Brain microvascular endothelial cell (primary cell): ENCODE results near the gene SIRT4.
"Not testable (repeated sequence)": the region's sequence is repeated elsewhere in the genome, so short reads cannot be mapped to it uniquely, and the experiment has no call there.

Experiments used
- DNase-seq: peaks from one replicate; pipeline ENCODE4 v3.0.0-alpha.2; 2020
- H3K27ac ChIP-seq: fragments of 250-450 bp; sonication (Bioruptor Pico); 2 replicates; pipeline ENCODE4 v1.5.1; 2020; ENCODE audit warnings: mild to moderate bottlenecking, moderate library complexity
- H3K27me3 ChIP-seq: fragments of 250-450 bp; sonication (Bioruptor Pico); replicated peaks from 2 replicates; pipeline ENCODE4 v1.5.1; 2020; ENCODE audit warnings: mild to moderate bottlenecking
- H3K36me3 ChIP-seq: fragments of 250-450 bp; sonication (Bioruptor Pico); replicated peaks from 2 replicates; pipeline ENCODE4 v1.5.1; 2020; ENCODE audit warnings: mild to moderate bottlenecking
- H3K4me3 ChIP-seq: 2 replicates; pipeline ENCODE4 v1.5.1; 2011; ENCODE audit warnings: low read depth, mild to moderate bottlenecking, control low read depth, low read length, moderate library complexity
- in situ Hi-C: cut with HindIII; loops from 2 replicates; pipeline ENCODE4 v1.10.0; 2017; ENCODE audit warnings: low sequenced_read_pairs, low pct_ligation_motif_present
- TF ChIP-seq, protein P1 (sequence below): IDR thresholded peaks from 2 replicates; pipeline ENCODE4 v1.5.1; 2011; ENCODE audit warnings: low read depth, mild to moderate bottlenecking, moderate library complexity, low read length, control low read depth, inconsistent platforms; ENCODE audit errors: missing control alignments

The SIRT4 gene

DNA sequence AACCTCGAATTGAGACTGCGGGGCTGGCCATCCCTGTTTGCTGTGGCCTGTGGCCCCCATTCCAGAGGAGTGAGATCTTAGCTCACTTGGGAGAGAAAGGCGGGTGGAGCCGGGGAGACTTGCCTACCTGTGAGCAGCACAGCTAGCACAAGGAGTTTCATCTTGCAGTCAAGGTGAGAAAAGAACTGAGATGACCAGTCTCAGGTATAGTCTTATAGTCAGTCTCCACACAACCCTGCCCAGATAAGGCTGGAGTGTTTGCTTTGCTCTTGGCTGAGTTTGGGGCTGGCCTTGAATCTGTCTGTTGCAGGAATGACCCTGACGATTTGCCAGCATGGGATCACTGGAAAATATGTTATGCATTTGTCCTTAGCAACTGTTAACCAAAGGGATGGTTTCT, 25.5 kb downstream of the SIRT4 start, which contains the start of gene PLA2G1B:
TSS of gene PLA2G1B (minus strand) at position 187 of the 400 bp plus-strand sequence. CDS start at position 161, 26 bp downstream.
- in situ Hi-C loops: no loop called here
- Histone ChIP-seq H3K36me3 (no peaks in the 10 kb centered on the region), H3K27me3 (no peaks in the 10 kb centered on the region), H3K4me3 (no peak within 1 kb of the TSS), H3K27ac (no peak within 1 kb of the TSS)
- TF ChIP-seq, protein P1, sequence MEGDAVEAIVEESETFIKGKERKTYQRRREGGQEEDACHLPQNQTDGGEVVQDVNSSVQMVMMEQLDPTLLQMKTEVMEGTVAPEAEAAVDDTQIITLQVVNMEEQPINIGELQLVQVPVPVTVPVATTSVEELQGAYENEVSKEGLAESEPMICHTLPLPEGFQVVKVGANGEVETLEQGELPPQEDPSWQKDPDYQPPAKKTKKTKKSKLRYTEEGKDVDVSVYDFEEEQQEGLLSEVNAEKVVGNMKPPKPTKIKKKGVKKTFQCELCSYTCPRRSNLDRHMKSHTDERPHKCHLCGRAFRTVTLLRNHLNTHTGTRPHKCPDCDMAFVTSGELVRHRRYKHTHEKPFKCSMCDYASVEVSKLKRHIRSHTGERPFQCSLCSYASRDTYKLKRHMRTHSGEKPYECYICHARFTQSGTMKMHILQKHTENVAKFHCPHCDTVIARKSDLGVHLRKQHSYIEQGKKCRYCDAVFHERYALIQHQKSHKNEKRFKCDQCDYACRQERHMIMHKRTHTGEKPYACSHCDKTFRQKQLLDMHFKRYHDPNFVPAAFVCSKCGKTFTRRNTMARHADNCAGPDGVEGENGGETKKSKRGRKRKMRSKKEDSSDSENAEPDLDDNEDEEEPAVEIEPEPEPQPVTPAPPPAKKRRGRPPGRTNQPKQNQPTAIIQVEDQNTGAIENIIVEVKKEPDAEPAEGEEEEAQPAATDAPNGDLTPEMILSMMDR: no peak
- DNase-seq: no peak

DNA sequence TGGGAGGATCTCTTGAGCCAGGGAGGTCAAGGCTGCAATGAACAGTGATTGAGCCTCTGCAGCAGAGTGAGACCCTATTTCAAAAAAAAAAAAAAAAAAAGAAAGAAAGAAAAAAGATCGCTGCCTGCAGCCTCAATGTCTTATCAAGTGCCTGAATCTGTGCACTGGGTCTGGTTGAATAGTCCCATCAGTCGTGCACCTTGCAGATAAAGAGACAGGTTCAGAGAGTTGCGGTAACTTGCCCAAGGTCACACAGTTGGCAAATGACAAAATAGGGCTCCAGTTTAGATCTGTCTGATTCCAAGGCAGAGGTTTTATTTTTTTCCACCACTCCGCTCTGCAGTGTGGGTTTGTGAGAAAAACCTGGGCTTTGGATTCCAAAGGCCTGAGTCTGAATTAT, 26.1 kb downstream of the SIRT4 start:
- Histone ChIP-seq H3K27ac (no peak overlapping the region), H3K27me3 (no peaks in the 10 kb centered on the region), H3K4me3 (no peak overlapping the region), H3K36me3 (no peaks in the 10 kb centered on the region)
- no peak for DNase-seq
- in situ Hi-C loops: no loop called here
- TF ChIP-seq, protein P1: no peak

DNA sequence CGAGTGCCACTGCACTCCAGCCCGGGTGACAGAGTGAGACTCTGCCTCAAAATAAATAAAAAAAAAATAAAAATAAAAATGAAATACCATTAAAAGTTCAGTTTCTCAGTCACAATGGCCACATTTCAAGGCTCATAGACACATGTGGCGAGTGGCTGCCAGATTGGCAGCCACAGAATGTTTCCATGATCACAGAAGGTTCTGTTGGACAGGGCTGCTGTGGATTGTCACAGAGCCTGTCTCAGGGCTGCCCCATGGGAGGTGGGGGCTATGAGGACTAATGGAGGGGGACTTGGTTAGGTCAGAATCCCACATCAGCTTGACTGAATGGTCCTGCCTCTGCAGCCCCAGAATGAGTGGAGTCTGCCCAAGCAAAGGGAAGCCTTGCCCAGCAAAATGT, 29.3 kb downstream of the SIRT4 start:
- no peaks in the 10 kb centered on the region for H3K36me3 ChIP-seq
- in situ Hi-C loops: no loop called here
- TF ChIP-seq, protein P1: no peak
- H3K27ac ChIP-seq: no peak overlapping the region
- no peak for DNase-seq
- no peaks in the 10 kb centered on the region for H3K27me3 ChIP-seq
- H3K4me3 ChIP-seq: no peak overlapping the region

DNA sequence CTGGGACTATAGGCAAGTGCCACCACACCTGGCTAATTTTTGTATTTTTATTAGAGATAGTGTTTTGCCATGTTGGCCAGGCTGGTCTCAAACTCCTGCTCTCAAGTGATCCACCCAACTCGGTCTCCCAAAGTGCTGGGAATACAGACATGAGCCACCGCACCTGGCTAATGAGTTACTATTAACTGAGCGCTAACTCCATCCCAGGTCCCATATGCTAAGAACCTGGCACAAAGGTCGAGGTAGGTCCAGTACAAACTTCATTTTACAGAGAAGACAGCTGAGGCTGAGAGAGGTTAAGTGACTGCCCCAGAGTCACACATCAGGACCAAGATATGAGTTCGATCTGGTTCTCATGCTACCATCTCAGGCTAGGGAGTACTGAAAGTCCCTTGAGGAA, 29.9 kb downstream of the SIRT4 start:
- TF ChIP-seq, protein P1: no peak
- in situ Hi-C loops: no loop called here
- no peak for DNase-seq
- Histone ChIP-seq H3K36me3 (no peaks in the 10 kb centered on the region), H3K27ac (no peak overlapping the region), H3K4me3 (no peak overlapping the region), H3K27me3 (no peaks in the 10 kb centered on the region)

DNA sequence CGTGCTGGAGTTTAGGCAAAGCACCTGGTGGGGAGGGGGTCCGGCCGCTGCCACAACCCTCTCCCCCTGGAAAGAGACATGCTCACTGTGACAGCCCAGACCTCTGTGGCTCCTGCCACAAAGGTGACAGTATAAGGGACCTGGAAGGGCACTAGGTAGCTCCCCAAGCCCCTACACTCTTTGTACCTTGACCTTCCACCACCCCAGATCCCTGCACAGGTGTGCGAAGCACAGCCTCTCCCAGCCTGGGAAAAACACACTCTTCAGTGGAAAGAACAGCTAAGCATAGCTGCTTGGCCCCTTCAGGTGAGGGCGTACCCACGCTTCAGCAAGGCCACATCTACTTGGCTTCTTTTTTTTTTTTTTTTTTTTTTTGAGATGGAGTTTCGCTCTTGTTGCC, 30.4 kb downstream of the SIRT4 start:
- in situ Hi-C loops: no loop called here
- H3K27me3 ChIP-seq: no peaks in the 10 kb centered on the region

DNA sequence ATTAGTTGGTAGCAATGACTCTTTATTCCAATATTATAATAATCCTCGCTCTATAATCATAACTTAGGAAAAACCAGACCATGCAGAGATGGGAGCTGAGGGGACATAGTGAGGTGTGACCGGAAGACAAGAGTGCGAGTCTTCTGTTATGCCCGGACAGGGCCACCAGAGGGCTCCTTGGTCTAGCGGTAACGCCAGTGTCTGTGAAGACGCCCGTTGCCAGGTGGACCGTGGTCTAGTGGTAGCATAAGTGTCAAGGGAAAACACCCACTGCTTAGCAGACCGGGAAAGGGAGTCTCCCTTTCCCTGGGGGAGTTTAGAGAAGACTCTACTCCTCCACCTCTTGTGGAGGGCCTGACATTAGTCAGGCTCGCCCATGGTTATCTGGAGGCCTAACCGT, 33.3 kb downstream of the SIRT4 start:
- in situ Hi-C loops, H3K36me3 ChIP-seq, H3K27ac ChIP-seq, H3K27me3 ChIP-seq, H3K4me3 ChIP-seq: not testable (repeated sequence)
- TF ChIP-seq, protein P1: peak; percentile 76
- peak; percentile 52 for DNase-seq

More for the DNA sequence above, 30.4 kb downstream of the SIRT4 start:
- no peak overlapping the region for H3K4me3 ChIP-seq
- DNase-seq: no peak
- no peak overlapping the region for H3K27ac ChIP-seq
- no peaks in the 10 kb centered on the region for H3K36me3 ChIP-seq
- TF ChIP-seq, protein P1: no peak

DNA sequence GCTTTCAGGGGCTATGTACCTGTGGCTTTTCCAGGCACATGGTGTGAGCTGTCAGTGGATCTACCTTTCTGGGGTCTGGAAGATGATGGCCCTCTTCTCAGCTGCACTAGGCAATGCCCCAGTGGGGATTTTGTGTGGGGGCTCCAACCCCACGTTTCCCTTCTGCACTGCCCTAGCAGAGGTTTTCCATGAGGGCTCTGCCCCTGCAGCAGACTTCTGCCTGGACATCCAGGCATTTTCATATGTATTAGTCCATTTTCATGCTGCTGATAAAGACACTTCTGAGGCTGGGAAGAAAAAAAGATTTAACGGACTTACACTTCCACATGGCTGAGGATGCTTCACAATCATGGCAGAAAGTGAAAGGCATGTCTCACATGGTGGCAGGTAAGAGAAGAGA, 34.3 kb downstream of the SIRT4 start:
- in situ Hi-C loops: not testable (repeated sequence)

More for the DNA sequence above, 34.3 kb downstream of the SIRT4 start:
- H3K27ac ChIP-seq, H3K4me3 ChIP-seq, H3K36me3 ChIP-seq, H3K27me3 ChIP-seq, DNase-seq: not testable (repeated sequence)
